GM23338 (cell line): Measurements from ENCODE around the gene FAM193B. TPM values are rescaled to one million over a fixed set of nuclear protein-coding genes. Genes with fewer than 3 reads are reported as not detected.

Source experiments
- ATAC-seq: fragments of 200-7000 bp; cut with Tn5 transposase; 3 replicates; pipeline ENCODE4 v1.9.1; 2020
- DNase-seq: peaks from one replicate; pipeline ENCODE4 v3.0.0-alpha.2; 2015; ENCODE audit warnings: low spot score
- H2AFZ ChIP-seq: fragments of 200-600 bp; sonication (generic); 2 replicates; pipeline ENCODE4 v1.8.0; 2016; ENCODE audit warnings: antibody characterized with exemption, mild to moderate bottlenecking, moderate library complexity
- H3F3A ChIP-seq: fragments of 200-600 bp; sonication (generic); replicated peaks from 2 replicates; pipeline ENCODE4 v1.8.0; 2017; ENCODE audit warnings: antibody characterized with exemption, mixed run types, low read depth
- H3K27ac ChIP-seq: fragments of 200-600 bp; sonication (generic); 2 replicates; pipeline ENCODE4 v1.6.1; 2016; ENCODE audit warnings: low read depth
- H3K27me3 ChIP-seq: fragments of 200-600 bp; sonication (generic); 2 replicates; pipeline ENCODE4 v1.8.0; 2016; ENCODE audit warnings: mild to moderate bottlenecking, mixed run types, moderate library complexity; ENCODE audit not compliant: insufficient read depth
- H3K36me3 ChIP-seq: fragments of 200-600 bp; sonication (generic); 2 replicates; pipeline ENCODE4 v1.8.0; 2016; ENCODE audit warnings: mild to moderate bottlenecking; ENCODE audit not compliant: insufficient read depth
- H3K4me1 ChIP-seq: fragments of 200-600 bp; sonication (generic); 2 replicates; pipeline ENCODE4 v1.8.0; 2016; ENCODE audit warnings: mild to moderate bottlenecking, moderate library complexity; ENCODE audit not compliant: insufficient read depth
- H3K4me2 ChIP-seq: fragments of 200-600 bp; sonication (generic); 2 replicates; pipeline ENCODE4 v1.7.1; 2017; ENCODE audit warnings: mixed run types
- H3K4me3 ChIP-seq: fragments of 200-600 bp; sonication (generic); 2 replicates; pipeline ENCODE4 v1.6.1; 2016; ENCODE audit warnings: mixed run types
- H3K79me2 ChIP-seq: fragments of 200-600 bp; sonication (generic); replicated peaks from 2 replicates; pipeline ENCODE4 v1.8.0; 2017; ENCODE audit warnings: mild to moderate bottlenecking; ENCODE audit not compliant: insufficient read depth
- H3K9me2 ChIP-seq: fragments of 200-600 bp; sonication (generic); 2 replicates; pipeline ENCODE4 v1.8.0; 2017; ENCODE audit not compliant: insufficient read depth
- H4K20me1 ChIP-seq: fragments of 200-600 bp; sonication (generic); replicated peaks from 2 replicates; pipeline ENCODE4 v1.8.0; 2017; ENCODE audit warnings: mild to moderate bottlenecking; ENCODE audit not compliant: insufficient read depth
- H3K27ac Mint-ChIP-seq: 2 replicates; pipeline ENCODE4 v1.8.0; 2020; ENCODE audit warnings: inconsistent platforms, mild to moderate bottlenecking, moderate library complexity, mixed read lengths
- H3K27me3 Mint-ChIP-seq: 3 replicates; pipeline ENCODE4 v1.8.0; 2022; ENCODE audit warnings: low read depth, mild to moderate bottlenecking, moderate library complexity, mixed read lengths, inconsistent platforms; ENCODE audit not compliant: insufficient read depth, poor library complexity
- H3K36me3 Mint-ChIP-seq: 3 replicates; pipeline ENCODE4 v1.8.0; 2021; ENCODE audit warnings: low read depth, mild to moderate bottlenecking, inconsistent platforms, moderate library complexity, mixed read lengths
- H3K4me1 Mint-ChIP-seq: 3 replicates; pipeline ENCODE4 v1.8.0; 2020; ENCODE audit warnings: mild to moderate bottlenecking, inconsistent platforms, mixed read lengths
- H3K4me3 Mint-ChIP-seq: 3 replicates; pipeline ENCODE4 v1.8.0; 2021; ENCODE audit warnings: moderate library complexity, mild to moderate bottlenecking, inconsistent platforms, mixed read lengths
- H3K9me3 Mint-ChIP-seq: 3 replicates; pipeline ENCODE4 v1.8.0; 2020; ENCODE audit warnings: moderate library complexity, mild to moderate bottlenecking, inconsistent platforms, mixed read lengths
- CREB1 ChIP-seq: fragments of 250-450 bp; sonication (Bioruptor Pico); IDR thresholded peaks from 2 replicates; pipeline ENCODE4 v1.5.0; 2020; ENCODE audit warnings: low read depth, mild to moderate bottlenecking, moderate library complexity
- NANOG ChIP-seq: IDR thresholded peaks from 2 replicates; pipeline ENCODE4 v1.6.1; 2016; ENCODE audit warnings: antibody characterized with exemption, borderline replicate concordance
- POLR2AphosphoS5 ChIP-seq: IDR thresholded peaks from 2 replicates; pipeline ENCODE4 v1.6.1; 2016; ENCODE audit warnings: antibody characterized with exemption, low read depth
- ZNF331 ChIP-seq: fragments of 250-450 bp; sonication (Bioruptor Pico); IDR thresholded peaks from 2 replicates; pipeline ENCODE4 v1.5.0; 2020; ENCODE audit warnings: low read depth, mild to moderate bottlenecking, moderate library complexity
- polyA plus RNA-seq: library from polyadenylated mRNA; unstranded; fragments of >200 nt; fragmentation: Nextera tagmentation; extraction: Ambion mirVana; gene quantifications from 2 replicates; pipeline ENCODE4 v1.2.1, GENCODE V29; 2016
- total RNA-seq: library from RNA; depleted of rRNA; stranded (reverse); fragments of >200 nt; shearing (Covaris generic); gene quantifications from 2 replicates; pipeline ENCODE4 v1.2.3, GENCODE V29; 2014
- TF ChIP-seq, protein P1 (sequence below): IDR thresholded peaks from one replicate; pipeline ENCODE4 v1.6.1; 2018; ENCODE audit warnings: antibody characterized with exemption; ENCODE audit not compliant: unreplicated experiment
- TF ChIP-seq, protein P2 (sequence below): IDR thresholded peaks from 2 replicates; pipeline ENCODE4 v1.6.1; 2016; ENCODE audit warnings: antibody characterized with exemption
- TF ChIP-seq, protein P3 (sequence below), 2 experiments: fragments of 200-600 bp in 1 of 2; sonication (generic) in 1 of 2; conservative IDR thresholded peaks; 2 replicates each; pipeline versions ENCODE4 v1.5.1 to v1.6.1; 2016 to 2017; ENCODE audit warnings: antibody characterized with exemption in 2 of 2, low read depth in 2 of 2, mild to moderate bottlenecking in 2 of 2, moderate library complexity in 1 of 2
- TF ChIP-seq, protein P4 (sequence below): fragments of 250-450 bp; sonication (Bioruptor Pico); IDR thresholded peaks from 2 replicates; pipeline ENCODE4 v1.5.0; 2020; ENCODE audit warnings: mild to moderate bottlenecking, moderate library complexity

FAM193B gene
- total and polyA plus RNA-seq, 2 experiments from 2014 or later, result 44.4 to 58.6 TPM

DNA sequence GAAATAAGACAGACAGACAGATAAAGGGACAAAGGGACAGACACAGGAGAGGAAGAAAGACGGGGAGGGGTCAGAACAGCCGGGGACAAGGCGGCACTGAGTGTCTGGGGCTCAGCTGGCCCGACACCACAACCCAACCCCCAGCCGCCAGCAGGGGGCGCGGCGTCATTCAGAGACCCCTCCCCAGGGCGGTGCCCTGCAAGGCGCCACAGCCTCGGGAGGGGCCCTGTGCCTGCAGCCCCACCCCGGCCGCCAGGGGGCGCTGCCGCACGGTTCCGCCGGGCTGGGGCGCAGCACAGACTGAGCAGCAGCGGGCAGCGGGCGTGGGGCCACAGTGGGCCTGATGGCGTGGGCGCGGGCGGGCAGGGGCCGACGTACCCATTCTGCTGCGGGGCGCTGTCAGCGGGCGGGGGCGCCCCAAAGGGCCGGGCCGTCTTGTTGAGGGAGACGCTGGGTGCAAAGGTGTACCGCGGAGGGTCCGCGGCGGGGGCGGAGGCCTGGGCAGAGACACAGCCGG lies 62.9 kb downstream of the FAM193B start:
- Mint-ChIP-seq H3K36me3 (peaks cover 64% of the 10 kb centered on the region), H3K4me1 (peaks cover 38% of the 10 kb centered on the region), H3K27ac (0 out of 2 replicates have a peak overlapping the region, but pooled peaks have one; percentile 56), H3K9me3 (peaks cover 2% of the 10 kb centered on the region; the same call in 1 of the 3 replicates), H3K27me3 (peaks cover 35% of the 10 kb centered on the region), H3K4me3 (peak overlapping the region; percentile 46; the same call in 1 of the 3 replicates)
- Histone ChIP-seq H3K4me1 (peaks cover 30% of the 10 kb centered on the region), H3K79me2 (peaks cover 19% of the 10 kb centered on the region), H4K20me1 (no peaks in the 10 kb centered on the region; the same call in 1 of the 2 replicates), H3K4me2 (peak overlapping the region; percentile 64; the same call in 1 of the 2 replicates), H2AFZ (no peak overlapping the region), H3F3A (peaks cover 39% of the 10 kb centered on the region; the same call in 1 of the 2 replicates), H3K27ac (no peak overlapping the region), H3K27me3 (no peaks in the 10 kb centered on the region), H3K9me2 (no peaks in the 10 kb centered on the region), H3K36me3 (peaks cover 10% of the 10 kb centered on the region), H3K4me3 (no peak overlapping the region)
- ATAC-seq, result peak; percentile 59
- peak; percentile 94 for DNase-seq
- TF ChIP-seq, protein P1, sequence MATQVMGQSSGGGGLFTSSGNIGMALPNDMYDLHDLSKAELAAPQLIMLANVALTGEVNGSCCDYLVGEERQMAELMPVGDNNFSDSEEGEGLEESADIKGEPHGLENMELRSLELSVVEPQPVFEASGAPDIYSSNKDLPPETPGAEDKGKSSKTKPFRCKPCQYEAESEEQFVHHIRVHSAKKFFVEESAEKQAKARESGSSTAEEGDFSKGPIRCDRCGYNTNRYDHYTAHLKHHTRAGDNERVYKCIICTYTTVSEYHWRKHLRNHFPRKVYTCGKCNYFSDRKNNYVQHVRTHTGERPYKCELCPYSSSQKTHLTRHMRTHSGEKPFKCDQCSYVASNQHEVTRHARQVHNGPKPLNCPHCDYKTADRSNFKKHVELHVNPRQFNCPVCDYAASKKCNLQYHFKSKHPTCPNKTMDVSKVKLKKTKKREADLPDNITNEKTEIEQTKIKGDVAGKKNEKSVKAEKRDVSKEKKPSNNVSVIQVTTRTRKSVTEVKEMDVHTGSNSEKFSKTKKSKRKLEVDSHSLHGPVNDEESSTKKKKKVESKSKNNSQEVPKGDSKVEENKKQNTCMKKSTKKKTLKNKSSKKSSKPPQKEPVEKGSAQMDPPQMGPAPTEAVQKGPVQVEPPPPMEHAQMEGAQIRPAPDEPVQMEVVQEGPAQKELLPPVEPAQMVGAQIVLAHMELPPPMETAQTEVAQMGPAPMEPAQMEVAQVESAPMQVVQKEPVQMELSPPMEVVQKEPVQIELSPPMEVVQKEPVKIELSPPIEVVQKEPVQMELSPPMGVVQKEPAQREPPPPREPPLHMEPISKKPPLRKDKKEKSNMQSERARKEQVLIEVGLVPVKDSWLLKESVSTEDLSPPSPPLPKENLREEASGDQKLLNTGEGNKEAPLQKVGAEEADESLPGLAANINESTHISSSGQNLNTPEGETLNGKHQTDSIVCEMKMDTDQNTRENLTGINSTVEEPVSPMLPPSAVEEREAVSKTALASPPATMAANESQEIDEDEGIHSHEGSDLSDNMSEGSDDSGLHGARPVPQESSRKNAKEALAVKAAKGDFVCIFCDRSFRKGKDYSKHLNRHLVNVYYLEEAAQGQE, result no peak
- TF ChIP-seq CREB1 (CRISPR knock-in tag), result peak; percentile 81
- TF ChIP-seq, protein P2, sequence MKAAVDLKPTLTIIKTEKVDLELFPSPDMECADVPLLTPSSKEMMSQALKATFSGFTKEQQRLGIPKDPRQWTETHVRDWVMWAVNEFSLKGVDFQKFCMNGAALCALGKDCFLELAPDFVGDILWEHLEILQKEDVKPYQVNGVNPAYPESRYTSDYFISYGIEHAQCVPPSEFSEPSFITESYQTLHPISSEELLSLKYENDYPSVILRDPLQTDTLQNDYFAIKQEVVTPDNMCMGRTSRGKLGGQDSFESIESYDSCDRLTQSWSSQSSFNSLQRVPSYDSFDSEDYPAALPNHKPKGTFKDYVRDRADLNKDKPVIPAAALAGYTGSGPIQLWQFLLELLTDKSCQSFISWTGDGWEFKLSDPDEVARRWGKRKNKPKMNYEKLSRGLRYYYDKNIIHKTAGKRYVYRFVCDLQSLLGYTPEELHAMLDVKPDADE, result no peak
- no peak for TF ChIP-seq NANOG
- TF ChIP-seq, protein P3, sequence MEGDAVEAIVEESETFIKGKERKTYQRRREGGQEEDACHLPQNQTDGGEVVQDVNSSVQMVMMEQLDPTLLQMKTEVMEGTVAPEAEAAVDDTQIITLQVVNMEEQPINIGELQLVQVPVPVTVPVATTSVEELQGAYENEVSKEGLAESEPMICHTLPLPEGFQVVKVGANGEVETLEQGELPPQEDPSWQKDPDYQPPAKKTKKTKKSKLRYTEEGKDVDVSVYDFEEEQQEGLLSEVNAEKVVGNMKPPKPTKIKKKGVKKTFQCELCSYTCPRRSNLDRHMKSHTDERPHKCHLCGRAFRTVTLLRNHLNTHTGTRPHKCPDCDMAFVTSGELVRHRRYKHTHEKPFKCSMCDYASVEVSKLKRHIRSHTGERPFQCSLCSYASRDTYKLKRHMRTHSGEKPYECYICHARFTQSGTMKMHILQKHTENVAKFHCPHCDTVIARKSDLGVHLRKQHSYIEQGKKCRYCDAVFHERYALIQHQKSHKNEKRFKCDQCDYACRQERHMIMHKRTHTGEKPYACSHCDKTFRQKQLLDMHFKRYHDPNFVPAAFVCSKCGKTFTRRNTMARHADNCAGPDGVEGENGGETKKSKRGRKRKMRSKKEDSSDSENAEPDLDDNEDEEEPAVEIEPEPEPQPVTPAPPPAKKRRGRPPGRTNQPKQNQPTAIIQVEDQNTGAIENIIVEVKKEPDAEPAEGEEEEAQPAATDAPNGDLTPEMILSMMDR (conservative IDR thresholded peaks at IDR 0.05; ENCODE audit: low read depth in 2 of 2), result peak; percentile 83 to 96
- 0 out of 2 replicates have a peak, but pooled peaks have one; percentile 3 for TF ChIP-seq ZNF331
- TF ChIP-seq, protein P4, sequence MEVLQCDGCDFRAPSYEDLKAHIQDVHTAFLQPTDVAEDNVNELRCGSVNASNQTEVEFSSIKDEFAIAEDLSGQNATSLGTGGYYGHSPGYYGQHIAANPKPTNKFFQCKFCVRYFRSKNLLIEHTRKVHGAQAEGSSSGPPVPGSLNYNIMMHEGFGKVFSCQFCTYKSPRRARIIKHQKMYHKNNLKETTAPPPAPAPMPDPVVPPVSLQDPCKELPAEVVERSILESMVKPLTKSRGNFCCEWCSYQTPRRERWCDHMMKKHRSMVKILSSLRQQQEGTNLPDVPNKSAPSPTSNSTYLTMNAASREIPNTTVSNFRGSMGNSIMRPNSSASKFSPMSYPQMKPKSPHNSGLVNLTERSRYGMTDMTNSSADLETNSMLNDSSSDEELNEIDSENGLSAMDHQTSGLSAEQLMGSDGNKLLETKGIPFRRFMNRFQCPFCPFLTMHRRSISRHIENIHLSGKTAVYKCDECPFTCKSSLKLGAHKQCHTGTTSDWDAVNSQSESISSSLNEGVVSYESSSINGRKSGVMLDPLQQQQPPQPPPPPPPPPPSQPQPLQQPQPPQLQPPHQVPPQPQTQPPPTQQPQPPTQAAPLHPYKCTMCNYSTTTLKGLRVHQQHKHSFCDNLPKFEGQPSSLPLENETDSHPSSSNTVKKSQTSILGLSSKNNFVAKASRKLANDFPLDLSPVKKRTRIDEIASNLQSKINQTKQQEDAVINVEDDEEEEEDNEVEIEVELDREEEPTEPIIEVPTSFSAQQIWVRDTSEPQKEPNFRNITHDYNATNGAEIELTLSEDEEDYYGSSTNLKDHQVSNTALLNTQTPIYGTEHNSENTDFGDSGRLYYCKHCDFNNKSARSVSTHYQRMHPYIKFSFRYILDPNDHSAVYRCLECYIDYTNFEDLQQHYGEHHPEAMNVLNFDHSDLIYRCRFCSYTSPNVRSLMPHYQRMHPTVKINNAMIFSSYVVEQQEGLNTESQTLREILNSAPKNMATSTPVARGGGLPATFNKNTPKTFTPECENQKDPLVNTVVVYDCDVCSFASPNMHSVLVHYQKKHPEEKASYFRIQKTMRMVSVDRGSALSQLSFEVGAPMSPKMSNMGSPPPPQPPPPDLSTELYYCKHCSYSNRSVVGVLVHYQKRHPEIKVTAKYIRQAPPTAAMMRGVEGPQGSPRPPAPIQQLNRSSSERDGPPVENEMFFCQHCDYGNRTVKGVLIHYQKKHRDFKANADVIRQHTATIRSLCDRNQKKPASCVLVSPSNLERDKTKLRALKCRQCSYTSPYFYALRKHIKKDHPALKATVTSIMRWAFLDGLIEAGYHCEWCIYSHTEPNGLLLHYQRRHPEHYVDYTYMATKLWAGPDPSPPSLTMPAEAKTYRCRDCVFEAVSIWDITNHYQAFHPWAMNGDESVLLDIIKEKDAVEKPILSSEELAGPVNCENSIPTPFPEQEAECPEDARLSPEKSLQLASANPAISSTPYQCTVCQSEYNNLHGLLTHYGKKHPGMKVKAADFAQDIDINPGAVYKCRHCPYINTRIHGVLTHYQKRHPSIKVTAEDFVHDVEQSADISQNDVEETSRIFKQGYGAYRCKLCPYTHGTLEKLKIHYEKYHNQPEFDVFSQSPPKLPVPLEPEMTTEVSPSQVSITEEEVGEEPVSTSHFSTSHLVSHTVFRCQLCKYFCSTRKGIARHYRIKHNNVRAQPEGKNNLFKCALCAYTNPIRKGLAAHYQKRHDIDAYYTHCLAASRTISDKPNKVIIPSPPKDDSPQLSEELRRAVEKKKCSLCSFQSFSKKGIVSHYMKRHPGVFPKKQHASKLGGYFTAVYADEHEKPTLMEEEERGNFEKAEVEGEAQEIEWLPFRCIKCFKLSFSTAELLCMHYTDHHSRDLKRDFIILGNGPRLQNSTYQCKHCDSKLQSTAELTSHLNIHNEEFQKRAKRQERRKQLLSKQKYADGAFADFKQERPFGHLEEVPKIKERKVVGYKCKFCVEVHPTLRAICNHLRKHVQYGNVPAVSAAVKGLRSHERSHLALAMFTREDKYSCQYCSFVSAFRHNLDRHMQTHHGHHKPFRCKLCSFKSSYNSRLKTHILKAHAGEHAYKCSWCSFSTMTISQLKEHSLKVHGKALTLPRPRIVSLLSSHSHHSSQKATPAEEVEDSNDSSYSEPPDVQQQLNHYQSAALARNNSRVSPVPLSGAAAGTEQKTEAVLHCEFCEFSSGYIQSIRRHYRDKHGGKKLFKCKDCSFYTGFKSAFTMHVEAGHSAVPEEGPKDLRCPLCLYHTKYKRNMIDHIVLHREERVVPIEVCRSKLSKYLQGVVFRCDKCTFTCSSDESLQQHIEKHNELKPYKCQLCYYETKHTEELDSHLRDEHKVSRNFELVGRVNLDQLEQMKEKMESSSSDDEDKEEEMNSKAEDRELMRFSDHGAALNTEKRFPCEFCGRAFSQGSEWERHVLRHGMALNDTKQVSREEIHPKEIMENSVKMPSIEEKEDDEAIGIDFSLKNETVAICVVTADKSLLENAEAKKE (CRISPR knock-in tag), result no peak
- TF ChIP-seq POLR2AphosphoS5, result no peak; the same call in 1 of the 2 replicates
